ENCODE results near the gene CARM1. TPM values are rescaled to one million over a fixed set of nuclear protein-coding genes. Genes with fewer than 3 reads are reported as not detected.

CARM1 gene
- total and polyA plus RNA-seq, 7 donors, result 59.1 to 110 (median 94.7) TPM

- TF ChIP-seq, protein P1, sequence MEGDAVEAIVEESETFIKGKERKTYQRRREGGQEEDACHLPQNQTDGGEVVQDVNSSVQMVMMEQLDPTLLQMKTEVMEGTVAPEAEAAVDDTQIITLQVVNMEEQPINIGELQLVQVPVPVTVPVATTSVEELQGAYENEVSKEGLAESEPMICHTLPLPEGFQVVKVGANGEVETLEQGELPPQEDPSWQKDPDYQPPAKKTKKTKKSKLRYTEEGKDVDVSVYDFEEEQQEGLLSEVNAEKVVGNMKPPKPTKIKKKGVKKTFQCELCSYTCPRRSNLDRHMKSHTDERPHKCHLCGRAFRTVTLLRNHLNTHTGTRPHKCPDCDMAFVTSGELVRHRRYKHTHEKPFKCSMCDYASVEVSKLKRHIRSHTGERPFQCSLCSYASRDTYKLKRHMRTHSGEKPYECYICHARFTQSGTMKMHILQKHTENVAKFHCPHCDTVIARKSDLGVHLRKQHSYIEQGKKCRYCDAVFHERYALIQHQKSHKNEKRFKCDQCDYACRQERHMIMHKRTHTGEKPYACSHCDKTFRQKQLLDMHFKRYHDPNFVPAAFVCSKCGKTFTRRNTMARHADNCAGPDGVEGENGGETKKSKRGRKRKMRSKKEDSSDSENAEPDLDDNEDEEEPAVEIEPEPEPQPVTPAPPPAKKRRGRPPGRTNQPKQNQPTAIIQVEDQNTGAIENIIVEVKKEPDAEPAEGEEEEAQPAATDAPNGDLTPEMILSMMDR (IDR thresholded peaks at IDR 0.05), result no peak
- Histone ChIP-seq H3K4me3 (no peak overlapping the region), H3K36me3 (ENCODE audit: insufficient read depth in 1 of 2, low read depth in 1 of 2) (no peaks in the 10 kb centered on the region), H3K27ac (peak overlapping the region; percentile 91), H3K4me1 (peaks cover 92% of the 10 kb centered on the region), H3K9me3 (no peaks in the 10 kb centered on the region), H3K27me3 (ENCODE audit: insufficient read depth in 3 of 3, low read length in 2 of 3) (no peaks in the 10 kb centered on the region)
- intact Hi-C loops (cut with DNase I), result no loop called here
- DNase-seq (no peak), ATAC-seq (peak in 3 of 4 donors; percentile 14 to 26 (median 23))
- 30 to 48% (median 36%) methylated on average over 7 of the region's 7 CpGs for WGBS, 3 donors
Measured at GRCh38 chr19:10896851-10897526, 25.6 kb downstream of the CARM1 start.

GRCh38 chr19:10898633-10899032, 27.3 kb downstream of the CARM1 start:
- Histone ChIP-seq H3K4me3 (no peak overlapping the region), H3K9me3 (peaks cover 4% of the 10 kb centered on the region), H3K36me3 (ENCODE audit: insufficient read depth in 1 of 2, low read depth in 1 of 2) (no peaks in the 10 kb centered on the region), H3K27ac (peak overlapping the region; percentile 91), H3K4me1 (peaks cover 77% of the 10 kb centered on the region), H3K27me3 (ENCODE audit: insufficient read depth in 3 of 3, low read length in 2 of 3) (no peaks in the 10 kb centered on the region)
- ATAC-seq, result peak; percentile 17 to 36 (median 30)
- TF ChIP-seq, protein P1 (IDR thresholded peaks at IDR 0.05), result no peak
- intact Hi-C loops (cut with DNase I), result no loop called here
- no peak for DNase-seq
- 22 to 43% (median 36%) methylated on average over 9 to 10 of the region's 10 CpGs for WGBS, 3 donors

DNA sequence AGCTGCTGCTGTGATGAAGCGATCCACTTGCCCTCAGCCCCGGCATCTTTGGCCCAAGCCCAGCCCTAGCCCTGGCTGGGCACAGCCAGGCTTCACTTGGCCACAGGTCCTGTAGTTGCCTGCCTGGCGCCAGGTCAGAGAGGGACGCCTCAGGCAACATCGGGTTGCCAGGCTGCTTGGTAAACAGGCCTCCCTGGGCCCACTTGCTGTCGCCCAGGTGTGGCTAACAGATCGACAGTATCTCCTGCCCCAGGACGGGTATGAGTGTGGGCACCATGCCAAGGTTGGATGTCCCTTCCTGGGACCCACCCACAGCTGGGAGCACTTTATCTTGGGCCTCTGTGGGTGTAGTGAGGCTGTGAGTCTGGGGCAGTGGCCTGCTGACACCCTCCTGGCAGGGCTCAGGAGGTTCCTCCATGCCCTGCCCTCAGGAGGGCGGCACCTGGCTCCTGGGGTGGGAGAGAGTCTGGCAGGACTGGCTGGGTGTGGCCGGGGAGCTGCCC, 27.8 kb downstream of the CARM1 start:
- WGBS, 3 donors, result 24 to 40% (median 26%) methylated on average over 10 of the region's 10 CpGs
- Histone ChIP-seq H3K4me3 (no peak overlapping the region), H3K27ac (peak overlapping the region; percentile 91), H3K9me3 (peaks cover 4% of the 10 kb centered on the region), H3K27me3 (ENCODE audit: insufficient read depth in 3 of 3, low read length in 2 of 3) (no peaks in the 10 kb centered on the region), H3K36me3 (ENCODE audit: insufficient read depth in 1 of 2, low read depth in 1 of 2) (no peaks in the 10 kb centered on the region), H3K4me1 (peaks cover 77% of the 10 kb centered on the region)
- ATAC-seq, result peak; percentile 73 to 85 (median 79)
- DNase-seq, result peak; percentile 73 to 91
- TF ChIP-seq, protein P1 (IDR thresholded peaks at IDR 0.05), result no peak
- intact Hi-C loops (cut with DNase I), result no loop called here

- peaks cover 0 to 62% of the 10 kb centered on the region in 2 donors for H3K36me3 ChIP-seq (ENCODE audit: insufficient read depth in 1 of 2, low read depth in 1 of 2)
- TF ChIP-seq, protein P1 (IDR thresholded peaks at IDR 0.05), result no peak
- H3K27me3 ChIP-seq (ENCODE audit: insufficient read depth in 3 of 3, low read length in 2 of 3), result no peaks in the 10 kb centered on the region
- intact Hi-C loops (cut with DNase I), result no loop called here
- WGBS, 3 donors, result 82 to 91% (median 89%) methylated on average over 14 of the region's 14 CpGs
- no peak overlapping the region for H3K27ac ChIP-seq
- no peak overlapping the region for H3K4me3 ChIP-seq
- ATAC-seq (no peak), DNase-seq (no peak)
- peaks cover 27% of the 10 kb centered on the region for H3K4me1 ChIP-seq
- H3K9me3 ChIP-seq, result no peaks in the 10 kb centered on the region
Measured at GRCh38 chr19:10907925-10908324, 36.6 kb downstream of the CARM1 start.
